Panc1 (cell line): ENCODE data around the gene TRIM3. TPM values are rescaled to one million over a fixed set of nuclear protein-coding genes. Genes with fewer than 3 reads are reported as not detected.
A peak's percentile ranks its signal among the peaks of the same experiment; 100 is the strongest.

ENCODE experiments used
- ATAC-seq: fragments of 200-7000 bp; cut with Tn5 transposase; 2 replicates; pipeline ENCODE4 v1.9.1; 2020; ENCODE audit warnings: mild to moderate bottlenecking, moderate library complexity
- BruUV-seq: library from RNA; stranded (reverse); fragments of 400-500 nt; replicated peaks from 2 replicates; lab custom pipeline; 2021; lab: Mats Ljungman, UMichigan
- CTCF ChIA-PET: fragments of 300-600 bp; sonication (Branson Sonifier 250); formaldehyde crosslinking; loops from one replicate; lab custom pipeline; 2022; ENCODE audit warnings: antibody characterized with exemption; lab: Charles Lee
- POLR2A ChIA-PET: fragments of 300-600 bp; sonication (Branson Sonifier 250); formaldehyde crosslinking; loops from one replicate; lab custom pipeline; 2022; ENCODE audit warnings: antibody characterized with exemption; lab: Charles Lee
- DNase-seq: peaks from one replicate; pipeline ENCODE4 v3.0.0-alpha.2; 2010; ENCODE audit warnings: low read depth, low spot score
- H3K27ac ChIP-seq: 2 replicates; pipeline ENCODE4 v1.5.1; 2011; ENCODE audit warnings: mild to moderate bottlenecking, low read length, inconsistent platforms
- H3K27me3 ChIP-seq: fragments of 200-500 bp; sonication (Bioruptor generic); 2 replicates; pipeline ENCODE4 v1.6.0; 2014; ENCODE audit warnings: low read length, inconsistent platforms; ENCODE audit not compliant: control insufficient read depth, insufficient read depth
- H3K36me3 ChIP-seq: fragments of 200-500 bp; sonication (Bioruptor generic); 2 replicates; pipeline ENCODE4 v1.5.1; 2014; ENCODE audit warnings: inconsistent platforms, mild to moderate bottlenecking, low read length, moderate library complexity; ENCODE audit not compliant: control insufficient read depth, insufficient read depth
- H3K4me1 ChIP-seq: 2 replicates; pipeline ENCODE4 v1.5.1; 2011; ENCODE audit warnings: inconsistent platforms, mild to moderate bottlenecking, low read length, moderate library complexity; ENCODE audit not compliant: control insufficient read depth, insufficient read depth
- H3K4me3 ChIP-seq, 2 experiments: 2 replicates each; pipeline ENCODE4 v1.5.1; 2011 to 2012; ENCODE audit warnings: low read depth in 2 of 2, low read length in 2 of 2, mild to moderate bottlenecking in 2 of 2, inconsistent platforms in 1 of 2, moderate library complexity in 1 of 2
- H3K9me3 ChIP-seq: fragments of 200-500 bp; sonication (Bioruptor generic); 2 replicates; pipeline ENCODE4 v1.5.1; 2014; ENCODE audit warnings: low read depth, mild to moderate bottlenecking, inconsistent platforms, low read length, moderate library complexity; ENCODE audit not compliant: control insufficient read depth, insufficient read depth
- CTCF ChIP-seq: fragments of 450-650 bp; IDR thresholded peaks from 2 replicates; pipeline ENCODE4 v1.5.1; 2017; ENCODE audit warnings: mild to moderate bottlenecking
- POLR2AphosphoS5 ChIP-seq: IDR thresholded peaks from 2 replicates; pipeline ENCODE4 v1.6.1; 2012; ENCODE audit warnings: mild to moderate bottlenecking, low read depth, low read length, moderate library complexity
- REST ChIP-seq, 2 experiments: IDR thresholded peaks; 2 replicates each; pipeline ENCODE4 v1.6.1; 2011 to 2012; ENCODE audit warnings: low read depth in 2 of 2, control low read depth in 1 of 2, low read length in 1 of 2, mild to moderate bottlenecking in 1 of 2, moderate library complexity in 1 of 2; ENCODE audit not compliant: insufficient read depth in 1 of 2
- SIN3A ChIP-seq: IDR thresholded peaks from 2 replicates; pipeline ENCODE4 v1.6.1; 2012; ENCODE audit warnings: low read depth, mild to moderate bottlenecking, low read length, moderate library complexity, borderline replicate concordance; ENCODE audit not compliant: insufficient read depth
- TCF7L2 ChIP-seq: IDR thresholded peaks from 2 replicates; pipeline ENCODE4 v1.6.1; 2011; ENCODE audit warnings: mild to moderate bottlenecking, low read depth, low read length, inconsistent platforms
- in situ Hi-C: cut with HindIII; loops from 2 replicates; pipeline ENCODE4 v1.10.0; 2016; ENCODE audit warnings: low sequenced_read_pairs, low pct_unique_long_range_greater_than_20kb
- intact Hi-C: fragments of 100-400 bp; cut with micrococcal nuclease; formaldehyde crosslinking; loops from one replicate; pipeline ENCODE4 v1.10.0; 2022; ENCODE audit not compliant: unreplicated experiment
- total RNA-seq: library from RNA; stranded (reverse); gene quantifications from one replicate; pipeline ENCODE4 v1.2.1, GENCODE V29; 2021; ENCODE audit not compliant: unreplicated experiment

TRIM3 gene
- total RNA-seq, 1 experiment from 2014 or later = 35.4 TPM

- ChIA-PET POLR2A (interaction anchor here (0.6 to 1.3 kb wide), 7 partner anchors 9 to 446 kb away, joined by 3 to 7 read pairs (median 4); partner anchors contain the start of gene DNHD1), CTCF (interaction anchor here (0.6 to 0.8 kb wide), 4 partner anchors 62 to 120 kb away, joined by 3 to 9 read pairs (median 3); partner anchors contain the start of gene APBB1)
- intact Hi-C loops (no loop called here), in situ Hi-C loops (no loop called here)
- Histone ChIP-seq H3K27me3 (no peaks in the 10 kb centered on the region), H3K36me3 (peaks cover 25% of the 10 kb centered on the region), H3K4me1 (peaks cover 20% of the 10 kb centered on the region), H3K9me3 (no peaks in the 10 kb centered on the region), H3K4me3 (peak within 1 kb of the TSS; percentile 76 to 98), H3K27ac (peak within 1 kb of the TSS; percentile 92)
- no TSS peak for BruUV-seq
- DNase-seq (peak; percentile 94), ATAC-seq (peak; percentile 99)
- peak; percentile 96 for TF ChIP-seq POLR2AphosphoS5
- no peak for TF ChIP-seq TCF7L2
- peak; percentile 90; the same call in 1 of the 2 replicates for TF ChIP-seq SIN3A
- TF ChIP-seq CTCF = no peak
- TF ChIP-seq REST (IDR thresholded peaks at IDR 0.05; ENCODE audit: insufficient read depth in 1 of 2, low read depth in 2 of 2, low read length in 1 of 2) = peak in 1 of 2 experiments; percentile 47; a peak in 1 of 4 replicates
Observed at GRCh38 chr11:6481012-6481923, 7.5 kb upstream of the TRIM3 start, which contains the start of the genes ARFIP2 and TIMM10B. TSS of gene ARFIP2 (minus strand) at chr11:6481331. CDS start at chr11:6480421, 910 bp downstream. TSS of gene TIMM10B (plus strand) at chr11:6481501. CDS start at chr11:6481517, 16 bp downstream.

DNA sequence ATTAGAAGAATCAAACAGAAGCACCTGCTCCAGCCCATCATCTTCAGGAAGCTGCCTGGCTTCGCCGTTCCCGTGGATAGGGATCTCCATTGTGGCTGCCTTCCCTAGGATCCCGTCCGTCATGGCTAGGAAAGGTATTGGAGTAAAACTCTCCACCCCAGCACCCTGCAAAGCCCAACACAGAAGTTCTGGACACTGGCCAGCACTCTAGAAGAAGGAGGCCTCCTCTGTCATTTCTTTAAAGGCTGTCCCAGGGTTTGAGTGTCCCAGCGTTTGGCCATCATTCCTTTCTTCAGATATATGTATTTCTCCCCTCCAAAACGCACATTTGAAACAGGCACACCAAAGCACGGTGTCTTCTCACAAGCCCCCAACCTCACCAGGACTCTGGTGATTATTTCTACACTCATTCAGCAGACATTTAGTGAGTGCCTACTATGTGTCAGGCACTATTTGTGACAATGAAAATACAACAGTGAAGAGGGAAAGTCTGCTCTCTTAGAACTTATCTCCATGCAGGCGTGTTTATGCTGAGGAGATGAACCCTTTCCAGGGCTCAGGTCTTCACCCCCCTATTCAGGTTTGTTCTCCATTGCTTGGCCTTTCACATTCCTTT is 6.7 kb upstream of the TRIM3 start:
- TF ChIP-seq REST (IDR thresholded peaks at IDR 0.05; ENCODE audit: insufficient read depth in 1 of 2, low read depth in 2 of 2, low read length in 1 of 2) (no peak), POLR2AphosphoS5 (no peak), SIN3A (no peak), CTCF (no peak), TCF7L2 (no peak)
- H3K36me3 ChIP-seq = peaks cover 18% of the 10 kb centered on the region
- in situ Hi-C loops (no loop called here), intact Hi-C loops (no loop called here)
- peak overlapping the region; percentile 92 for H3K27ac ChIP-seq
- peak overlapping the region; percentile 76 to 98 for H3K4me3 ChIP-seq
- ChIA-PET POLR2A (no interaction called here), CTCF (no interaction called here)
- no peaks in the 10 kb centered on the region for H3K27me3 ChIP-seq
- peaks cover 24% of the 10 kb centered on the region for H3K4me1 ChIP-seq
- H3K9me3 ChIP-seq = no peaks in the 10 kb centered on the region
- ATAC-seq = no peak
- DNase-seq = no peak
- TSS peak; percentile 82 for BruUV-seq
